GM12878 (cell line): ENCODE data around the gene MBOAT7. TPM values are rescaled to one million over a fixed set of nuclear protein-coding genes. Genes with fewer than 3 reads are reported as not detected.
A peak's percentile ranks its signal among the peaks of the same experiment; 100 is the strongest.

Source experiments
- BACH1 ChIP-seq: fragments of 450-650 bp; IDR thresholded peaks from 2 replicates; pipeline ENCODE4 v1.6.1; 2017; ENCODE audit warnings: mild to moderate bottlenecking, borderline replicate concordance
- BCL11A ChIP-seq: IDR thresholded peaks from 2 replicates; pipeline ENCODE4 v1.6.1; 2011; ENCODE audit warnings: low read depth, low read length
- CREM ChIP-seq: IDR thresholded peaks from 2 replicates; pipeline ENCODE4 v1.6.1; 2014; ENCODE audit warnings: antibody characterized with exemption, low read depth
- CTCF ChIP-seq, 3 experiments: IDR thresholded peaks in 2 of 3; conservative IDR thresholded peaks in 1 of 3; 2 replicates each; pipeline ENCODE4 v1.5.1; 2011; ENCODE audit warnings: low read depth in 3 of 3, low read length in 3 of 3, mild to moderate bottlenecking in 3 of 3, control low read depth in 2 of 3, moderate library complexity in 2 of 3, inconsistent platforms in 1 of 3, mixed read lengths in 1 of 3; ENCODE audit not compliant: control insufficient read depth in 2 of 3, insufficient read depth in 1 of 3; ENCODE audit errors: extremely low read depth in 1 of 3
- DPF2 ChIP-seq: fragments of 450-650 bp; IDR thresholded peaks from 2 replicates; pipeline ENCODE4 v1.6.1; 2017; ENCODE audit warnings: mild to moderate bottlenecking
- IRF5 ChIP-seq: fragments of 450-650 bp; IDR thresholded peaks from 2 replicates; pipeline ENCODE4 v1.6.1; 2017; ENCODE audit warnings: borderline replicate concordance
- JUNB ChIP-seq: IDR thresholded peaks from 2 replicates; pipeline ENCODE4 v1.6.1; 2016; ENCODE audit warnings: antibody characterized with exemption, mild to moderate bottlenecking
- KLF5 ChIP-seq: fragments of 450-650 bp; IDR thresholded peaks from 2 replicates; pipeline ENCODE4 v1.6.1; 2014; ENCODE audit warnings: mild to moderate bottlenecking; ENCODE audit not compliant: partially characterized antibody
- MAX ChIP-seq: IDR thresholded peaks from 2 replicates; pipeline ENCODE4 v1.6.1; 2012; ENCODE audit warnings: low read depth, low read length, improper control_type of control experiment
- SMARCA5 ChIP-seq: fragments of 450-650 bp; IDR thresholded peaks from 2 replicates; pipeline ENCODE4 v1.6.1; 2017; ENCODE audit warnings: mild to moderate bottlenecking
- SUPT20H ChIP-seq: IDR thresholded peaks from 2 replicates; pipeline ENCODE4 v1.6.1; 2011; ENCODE audit warnings: low read depth, mild to moderate bottlenecking, low read length, moderate library complexity, borderline replicate concordance; ENCODE audit not compliant: control insufficient read depth
- ZNF384 ChIP-seq: IDR thresholded peaks from 2 replicates; pipeline ENCODE4 v1.6.1; 2012; ENCODE audit warnings: low read depth, mild to moderate bottlenecking, low read length, improper control_type of control experiment, borderline replicate concordance
- ZNF592 ChIP-seq: fragments of 450-650 bp; IDR thresholded peaks from 2 replicates; pipeline ENCODE4 v1.6.1; 2017; ENCODE audit warnings: mild to moderate bottlenecking, moderate library complexity
- ZZZ3 ChIP-seq: IDR thresholded peaks from 2 replicates; pipeline ENCODE4 v1.6.1; 2011; ENCODE audit warnings: low read depth; ENCODE audit not compliant: control insufficient read depth, insufficient read length
- polyA plus RNA-seq, 11 experiments: library from polyadenylated mRNA; depleted of rRNA in 4 of 11; unstranded in 6 of 11; stranded (reverse) in 5 of 11; fragments of >200 nt; fragmentation: Nextera tagmentation in 4 of 11; fragmentation: Illumina TruSeq in 1 of 11; extraction: Ambion mirVana in 4 of 11; extraction: Trizol in 1 of 11; gene quantifications; 1 replicate in 1 of 11; 2 replicates in 10 of 11; pipeline versions ENCODE4 v1.2.1 to v1.2.3, GENCODE V29; 2011 to 2016; ENCODE audit warnings: inconsistent platforms in 2 of 11, missing spikeins in 2 of 11, low read depth in 1 of 11
- total RNA-seq, 4 experiments: library from RNA; depleted of rRNA in 3 of 4; stranded (reverse); fragments of >200 nt in 3 of 4; fragmentation: Illumina TruSeq in 1 of 4; extraction: Trizol in 1 of 4; gene quantifications; 2 replicates each; pipeline versions ENCODE4 v1.2.1 to v1.2.3, GENCODE V29; 2013 to 2021
- TF ChIP-seq, protein P1 (sequence below): IDR thresholded peaks from 2 replicates; pipeline ENCODE4 v1.6.1; 2011; ENCODE audit warnings: borderline replicate concordance, low read depth, mild to moderate bottlenecking, moderate library complexity, mixed read lengths, low read length; ENCODE audit not compliant: insufficient read depth; ENCODE audit errors: extremely low read length
- TF ChIP-seq, protein P2 (sequence below): fragments of 450-650 bp; IDR thresholded peaks from 2 replicates; pipeline ENCODE4 v1.6.1; 2017; ENCODE audit warnings: antibody characterized with exemption, mild to moderate bottlenecking, moderate library complexity

Gene MBOAT7
- total and polyA plus RNA-seq, 10 of the 15 experiments (the other 5 are each of a cell fraction or from before 2014, with no cell fraction given), result 0.69 to 44.5 (median 21.7) TPM

- TF ChIP-seq IRF5 (no peak), JUNB (no peak), BCL11A (no peak), ZZZ3 (no peak), CTCF (IDR thresholded peaks at IDR 0.05 in 2 of 3, conservative IDR thresholded peaks at IDR 0.05 in 1 of 3; ENCODE audit: control insufficient read depth in 2 of 3, extremely low read depth in 1 of 3, insufficient read depth in 1 of 3, low read depth in 3 of 3, low read length in 3 of 3) (no peak), BACH1 (0 out of 2 replicates have a peak, but pooled peaks have one; percentile 12), SMARCA5 (no peak), MAX (no peak), SUPT20H (no peak), ZNF592 (no peak), ZNF384 (no peak), CREM (peak; percentile 67), KLF5 (peak; percentile 90), DPF2 (peak; percentile 94)
- TF ChIP-seq, protein P1, sequence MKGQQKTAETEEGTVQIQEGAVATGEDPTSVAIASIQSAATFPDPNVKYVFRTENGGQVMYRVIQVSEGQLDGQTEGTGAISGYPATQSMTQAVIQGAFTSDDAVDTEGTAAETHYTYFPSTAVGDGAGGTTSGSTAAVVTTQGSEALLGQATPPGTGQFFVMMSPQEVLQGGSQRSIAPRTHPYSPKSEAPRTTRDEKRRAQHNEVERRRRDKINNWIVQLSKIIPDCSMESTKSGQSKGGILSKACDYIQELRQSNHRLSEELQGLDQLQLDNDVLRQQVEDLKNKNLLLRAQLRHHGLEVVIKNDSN, result no peak
- TF ChIP-seq, protein P2, sequence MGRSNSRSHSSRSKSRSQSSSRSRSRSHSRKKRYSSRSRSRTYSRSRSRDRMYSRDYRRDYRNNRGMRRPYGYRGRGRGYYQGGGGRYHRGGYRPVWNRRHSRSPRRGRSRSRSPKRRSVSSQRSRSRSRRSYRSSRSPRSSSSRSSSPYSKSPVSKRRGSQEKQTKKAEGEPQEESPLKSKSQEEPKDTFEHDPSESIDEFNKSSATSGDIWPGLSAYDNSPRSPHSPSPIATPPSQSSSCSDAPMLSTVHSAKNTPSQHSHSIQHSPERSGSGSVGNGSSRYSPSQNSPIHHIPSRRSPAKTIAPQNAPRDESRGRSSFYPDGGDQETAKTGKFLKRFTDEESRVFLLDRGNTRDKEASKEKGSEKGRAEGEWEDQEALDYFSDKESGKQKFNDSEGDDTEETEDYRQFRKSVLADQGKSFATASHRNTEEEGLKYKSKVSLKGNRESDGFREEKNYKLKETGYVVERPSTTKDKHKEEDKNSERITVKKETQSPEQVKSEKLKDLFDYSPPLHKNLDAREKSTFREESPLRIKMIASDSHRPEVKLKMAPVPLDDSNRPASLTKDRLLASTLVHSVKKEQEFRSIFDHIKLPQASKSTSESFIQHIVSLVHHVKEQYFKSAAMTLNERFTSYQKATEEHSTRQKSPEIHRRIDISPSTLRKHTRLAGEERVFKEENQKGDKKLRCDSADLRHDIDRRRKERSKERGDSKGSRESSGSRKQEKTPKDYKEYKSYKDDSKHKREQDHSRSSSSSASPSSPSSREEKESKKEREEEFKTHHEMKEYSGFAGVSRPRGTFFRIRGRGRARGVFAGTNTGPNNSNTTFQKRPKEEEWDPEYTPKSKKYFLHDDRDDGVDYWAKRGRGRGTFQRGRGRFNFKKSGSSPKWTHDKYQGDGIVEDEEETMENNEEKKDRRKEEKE, result no peak
- TF ChIP-seq, all 136 proteins: peak for 33
These were observed 52.3 kb downstream of the MBOAT7 start (continued) for GRCh38 chr19:54136864-54137698.
